HG03025 (cell line): ENCODE measurements around the gene PLEKHG4B.
"Not testable (repeated sequence)": the region's sequence is repeated elsewhere in the genome, so short reads cannot be mapped to it uniquely, and the experiment has no call there.

Experiments used
- ATAC-seq: cut with Tn5 transposase; IDR thresholded peaks from one replicate; pipeline ENCODE4 v1.9.1; 2021; ENCODE audit warnings: mild to moderate bottlenecking, moderate library complexity; ENCODE audit not compliant: unreplicated experiment, low FRiP score

The PLEKHG4B gene

DNA sequence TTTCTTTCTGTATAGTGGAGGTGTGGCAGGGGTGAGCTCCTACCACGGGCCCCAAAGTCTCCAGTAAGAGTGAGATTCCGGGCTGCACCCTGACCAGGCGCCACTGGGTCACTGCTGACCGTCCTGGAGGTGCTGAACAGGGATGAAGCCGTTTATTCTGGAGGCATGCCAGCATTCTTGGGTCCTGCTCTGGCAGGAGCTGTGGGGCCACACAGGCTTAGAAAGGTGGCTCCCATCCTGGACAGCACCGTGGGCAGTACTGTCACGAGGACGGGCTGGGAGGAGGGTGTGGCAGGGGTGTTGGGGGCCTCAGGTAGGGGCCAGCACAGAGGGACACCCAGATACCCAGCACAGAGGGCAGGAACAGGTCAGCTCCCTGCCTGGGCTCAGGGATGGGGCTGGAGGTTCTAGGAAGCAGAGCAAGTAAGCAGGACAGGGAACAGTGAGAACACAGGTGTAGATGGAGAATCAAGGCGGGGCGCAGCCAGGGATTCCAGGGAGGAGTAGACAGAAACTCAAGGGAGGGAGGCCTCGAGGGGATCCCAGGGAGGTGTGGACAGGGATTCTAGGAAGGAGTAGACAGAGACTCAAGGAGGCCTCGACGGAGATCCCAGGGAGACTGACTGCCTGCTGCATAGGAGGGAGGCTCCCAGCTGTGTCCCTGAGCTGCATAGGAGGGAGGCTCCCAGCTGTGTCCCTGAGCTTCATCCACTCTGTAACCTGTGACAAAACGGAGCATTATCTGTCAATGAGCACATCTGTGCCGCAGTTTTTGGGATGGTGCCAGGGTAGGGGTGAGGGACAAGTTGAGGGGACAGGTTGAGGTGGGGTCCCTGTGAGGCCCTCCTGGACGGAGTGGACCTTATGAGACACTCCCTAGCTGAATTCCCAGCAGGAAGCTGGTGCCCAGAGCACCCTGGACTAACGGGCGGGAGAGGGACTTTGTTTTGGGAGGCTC lies 1.1 kb upstream of the PLEKHG4B start:
- ATAC-seq: no peak

- no peak for ATAC-seq
Observed at GRCh38 chr5:92401-93220, 643 bp downstream of the PLEKHG4B start.

- no peak for ATAC-seq
Observed at GRCh38 chr5:93221-93980, 1.4 kb downstream of the PLEKHG4B start.

DNA sequence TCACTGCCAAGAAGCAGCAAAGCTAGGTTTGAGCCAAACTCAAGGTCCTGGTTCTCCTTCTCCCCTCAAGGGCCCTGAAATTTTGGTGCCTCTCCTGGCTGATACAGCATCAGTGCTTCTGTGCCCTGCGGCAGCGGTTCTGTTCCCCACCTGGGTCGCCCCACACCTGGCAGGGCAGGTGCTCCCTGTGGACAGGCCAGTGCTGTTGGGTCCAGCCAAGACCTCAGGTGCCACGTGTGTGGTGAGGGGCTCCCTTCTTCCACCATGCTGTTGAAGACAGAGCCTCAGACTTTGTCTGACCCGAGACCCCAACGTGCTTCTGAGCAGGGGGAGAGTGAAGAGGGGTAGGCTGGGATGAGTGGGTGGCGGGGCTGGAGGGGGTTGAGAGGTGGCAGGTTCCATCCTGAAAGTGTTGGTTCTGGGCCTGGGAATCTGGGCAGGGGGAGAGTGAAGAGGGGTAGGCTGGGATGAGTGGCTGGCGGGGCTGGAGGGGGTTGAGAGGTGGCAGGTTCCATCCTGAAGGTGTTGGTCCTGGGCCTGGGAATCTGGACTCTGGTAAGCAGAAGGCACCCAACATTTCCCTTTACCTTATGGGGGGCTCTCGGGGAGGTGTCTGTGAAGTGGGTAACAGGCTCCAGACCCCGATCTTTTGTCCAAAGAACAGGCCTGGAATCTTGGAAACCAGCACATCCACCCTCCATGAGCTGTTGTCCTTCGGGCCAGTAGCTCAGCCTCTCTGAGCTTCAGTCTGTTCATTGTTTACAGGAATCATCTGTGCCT lies 2.3 kb downstream of the PLEKHG4B start:
- ATAC-seq: no peak

DNA sequence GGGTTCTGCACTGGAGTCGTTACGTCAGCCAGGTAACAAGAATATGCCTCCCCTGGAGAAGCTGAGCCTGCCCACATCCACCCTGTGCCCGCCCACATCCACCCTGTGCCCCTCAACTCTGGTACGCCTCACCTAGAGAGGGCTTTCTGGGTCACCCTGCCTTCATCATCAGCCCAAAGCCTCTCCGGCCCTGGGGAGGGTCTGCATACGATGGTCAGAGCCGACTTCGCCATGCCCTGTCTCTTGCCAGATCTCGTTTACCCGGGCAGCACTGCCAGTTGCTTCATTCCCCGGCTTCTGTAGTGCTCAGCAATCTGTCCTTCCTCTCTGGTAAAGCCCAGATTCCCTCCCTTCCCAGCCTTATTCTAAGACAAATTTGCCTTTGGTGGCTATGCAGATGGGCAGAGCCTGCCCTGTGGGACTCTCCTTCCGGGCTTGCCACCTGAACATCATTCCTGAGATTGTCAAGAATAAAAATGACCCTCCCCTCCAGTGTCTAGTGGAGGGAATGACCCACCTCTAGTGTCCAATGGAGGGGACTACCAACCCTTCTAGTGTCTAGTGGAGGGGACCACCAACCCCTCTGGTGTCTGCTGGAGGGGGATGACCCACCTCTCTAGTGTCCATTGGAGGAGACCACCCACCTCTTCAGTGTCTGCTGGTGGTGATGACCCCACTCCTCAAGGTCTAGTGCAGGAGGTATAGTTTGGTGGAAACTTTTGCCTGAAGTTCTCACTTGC lies 3.4 kb downstream of the PLEKHG4B start:
- ATAC-seq: no peak

GRCh38 chr5:96976-97660 lies 5.2 kb downstream of the PLEKHG4B start:
- ATAC-seq: no peak

- ATAC-seq: no peak
Observed at GRCh38 chr5:99815-100214, 7.8 kb downstream of the PLEKHG4B start.

- ATAC-seq: no peak
Observed at GRCh38 chr5:102411-103043, 10.6 kb downstream of the PLEKHG4B start.

DNA sequence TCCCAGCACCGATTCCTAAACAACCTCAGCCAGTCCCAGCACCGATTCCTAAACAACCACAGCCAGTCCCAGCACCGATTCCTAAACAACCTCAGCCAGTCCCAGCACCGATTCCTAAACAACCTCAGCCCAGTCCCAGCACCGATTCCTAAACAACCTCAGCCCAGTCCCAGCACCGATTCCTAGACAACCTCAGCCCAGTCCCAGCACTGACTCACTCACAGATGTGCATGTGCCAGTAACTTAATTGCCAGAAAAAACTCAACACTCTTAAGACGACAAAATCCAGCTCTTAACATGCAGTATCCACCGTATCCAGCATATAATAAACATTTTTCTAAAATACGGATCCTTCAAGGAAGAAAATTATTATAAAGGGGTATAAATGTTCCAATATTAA lies 12.1 kb downstream of the PLEKHG4B start:
- not testable (repeated sequence) for ATAC-seq

- no peak for ATAC-seq
Observed at GRCh38 chr5:104778-105296, 12.9 kb downstream of the PLEKHG4B start.

DNA sequence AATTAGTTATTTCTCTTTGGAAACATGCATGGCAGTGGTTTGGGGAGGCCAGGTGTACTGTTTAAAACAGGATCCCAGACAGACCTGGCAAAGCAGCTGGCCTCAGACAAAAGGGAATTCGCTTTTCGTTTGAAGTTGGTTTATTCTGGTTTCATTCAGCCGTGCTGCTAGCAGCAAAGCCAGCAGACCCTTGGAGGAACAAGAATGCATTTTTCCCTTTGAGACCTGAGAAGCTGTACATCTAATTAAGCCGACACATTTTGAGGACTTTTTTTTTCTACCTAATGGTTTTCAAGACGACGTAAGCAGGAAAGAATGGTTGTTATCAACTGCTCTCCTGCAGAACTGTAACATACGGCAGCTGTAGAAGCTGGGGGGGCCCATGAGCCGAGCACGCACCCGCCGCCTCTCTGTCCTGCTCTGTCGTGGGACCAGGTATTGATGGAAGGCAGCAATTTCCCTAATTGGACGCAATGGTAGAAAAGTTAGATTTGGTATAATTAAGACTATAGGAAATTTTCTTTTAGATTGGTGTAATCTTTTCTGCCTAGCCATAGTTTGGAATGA lies 13.6 kb downstream of the PLEKHG4B start:
- ATAC-seq: no peak

GRCh38 chr5:106587-106986 lies 14.6 kb downstream of the PLEKHG4B start:
- ATAC-seq: no peak

DNA sequence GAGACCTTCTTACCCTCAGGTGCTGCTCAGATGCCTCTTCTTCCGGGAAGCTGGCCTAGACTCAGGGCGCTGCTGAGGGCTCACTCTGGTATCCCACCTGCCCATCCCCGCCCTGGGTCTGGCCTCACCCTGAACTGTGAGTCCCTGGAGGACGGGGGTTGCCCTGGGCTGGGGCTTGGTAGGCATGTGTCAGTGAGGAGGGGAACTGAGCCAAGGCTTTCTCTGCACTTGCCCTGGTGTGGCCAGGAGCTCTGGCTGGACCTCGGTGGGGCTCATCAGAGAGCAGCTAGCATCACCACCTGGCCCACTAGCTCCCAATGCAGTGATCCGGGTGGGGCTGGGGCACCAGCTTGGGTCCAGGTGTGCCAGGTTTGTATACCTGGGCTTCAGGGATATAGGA lies 15.6 kb downstream of the PLEKHG4B start:
- no peak for ATAC-seq

GRCh38 chr5:109826-110225 lies 17.9 kb downstream of the PLEKHG4B start:
- no peak for ATAC-seq

DNA sequence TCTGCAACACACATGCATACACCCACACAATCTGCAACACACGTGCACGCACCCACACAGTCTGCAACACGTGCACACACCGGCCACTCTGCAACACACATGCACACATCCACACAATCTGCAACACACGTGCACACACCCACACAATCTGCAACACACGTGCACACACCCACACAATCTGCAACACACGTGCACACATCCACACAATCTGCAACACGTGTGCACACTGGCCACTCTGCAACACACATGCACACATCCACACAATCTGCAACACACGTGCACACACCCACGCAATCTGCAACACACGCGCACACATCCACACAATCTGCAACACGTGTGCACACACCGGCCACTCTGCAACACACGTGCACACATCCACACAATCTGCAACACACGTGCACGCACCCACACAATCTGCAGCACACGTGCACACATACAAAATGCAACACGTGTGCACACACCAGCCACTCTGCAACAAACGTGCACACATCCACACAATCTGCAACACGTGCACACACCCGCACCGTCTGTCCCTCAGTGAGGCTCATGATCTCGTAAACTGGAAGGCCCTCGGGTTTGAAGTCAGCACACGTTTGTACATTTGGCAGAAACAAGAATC lies 18.4 kb downstream of the PLEKHG4B start:
- no peak for ATAC-seq

- no peak for ATAC-seq
Observed at GRCh38 chr5:111171-111570, 19.2 kb downstream of the PLEKHG4B start.

DNA sequence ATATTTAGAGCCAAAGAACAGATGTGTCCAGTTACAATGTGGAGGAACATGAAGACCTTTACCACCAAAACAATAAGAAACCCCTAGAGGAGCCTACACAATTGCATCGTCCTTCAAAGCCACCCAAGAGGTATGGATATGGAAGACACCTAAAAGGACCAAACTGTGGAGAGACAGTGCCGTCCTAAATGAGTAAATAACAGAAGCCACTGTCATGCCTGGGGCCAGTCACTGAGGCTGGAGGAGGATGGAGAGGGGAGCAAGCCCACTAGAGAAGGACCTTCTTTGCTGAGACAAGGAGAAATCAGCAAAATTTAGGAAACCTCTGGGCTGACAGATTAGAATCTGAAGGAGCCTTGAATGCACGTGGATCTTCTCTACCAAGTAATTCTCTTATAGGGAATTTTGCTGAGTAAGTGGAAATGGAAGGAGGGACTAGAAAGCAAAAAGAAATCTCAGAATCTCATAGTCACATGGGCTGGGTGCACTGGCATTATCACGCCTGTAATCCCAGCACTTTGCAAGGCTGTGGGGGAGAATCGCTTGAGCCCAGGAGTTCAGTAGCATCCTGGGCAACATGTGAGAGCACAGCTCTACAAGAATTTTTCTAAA lies 27.6 kb downstream of the PLEKHG4B start:
- ATAC-seq: no peak
